NB4 (cell line): ENCODE data around the gene RABEP1.
"Not testable (repeated sequence)": the region's sequence is repeated elsewhere in the genome, so short reads cannot be mapped to it uniquely, and the experiment has no call there.

Experiments used
- CTCF ChIP-seq: IDR thresholded peaks from one replicate; pipeline ENCODE4 v1.5.1; 2012; ENCODE audit warnings: low read depth, low read length
- POLR2A ChIP-seq: IDR thresholded peaks from 2 replicates; pipeline ENCODE4 v1.6.1; 2011; ENCODE audit warnings: mild to moderate bottlenecking; ENCODE audit not compliant: insufficient read length; ENCODE audit errors: extremely low read depth

- TF ChIP-seq CTCF, result peak; percentile 17
- not testable (repeated sequence) for TF ChIP-seq POLR2A
Observed at GRCh38 chr17:5431234-5431633, 149.2 kb downstream of the RABEP1 start.
